Skeletal muscle tissue (tissue), 4 donors: ENCODE results near the gene LKAAEAR1. TPM values are rescaled to one million over a fixed set of nuclear protein-coding genes. Genes with fewer than 3 reads are reported as not detected.
A peak's percentile ranks its signal among the peaks of the same experiment; 100 is the strongest.
"Not testable (repeated sequence)": the region's sequence is repeated elsewhere in the genome, so short reads cannot be mapped to it uniquely, and the experiment has no call there.

Source experiments
- H3K27ac ChIP-seq: one replicate; pipeline ENCODE4 v1.7.0; 2013; ENCODE audit warnings: mild to moderate bottlenecking, low read depth, low read length, inconsistent platforms
- H3K27me3 ChIP-seq, 3 donors: one replicate each; pipeline ENCODE4 v1.7.0; 2013; ENCODE audit warnings: low read length in 3 of 3; ENCODE audit not compliant: control insufficient read depth in 3 of 3, insufficient read depth in 3 of 3
- H3K36me3 ChIP-seq, 3 donors: one replicate each; pipeline ENCODE4 v1.7.0; 2013; ENCODE audit warnings: low read length in 3 of 3; ENCODE audit not compliant: control insufficient read depth in 3 of 3, insufficient read depth in 3 of 3
- H3K4me1 ChIP-seq, 3 donors: one replicate each; pipeline ENCODE4 v1.7.0; 2013; ENCODE audit warnings: low read length in 3 of 3, mild to moderate bottlenecking in 3 of 3; ENCODE audit not compliant: control insufficient read depth in 3 of 3, insufficient read depth in 3 of 3
- H3K4me3 ChIP-seq, 3 donors: one replicate each; pipeline ENCODE4 v1.7.0; 2013; ENCODE audit warnings: low read length in 3 of 3
- H3K9ac ChIP-seq, 3 donors: one replicate each; pipeline ENCODE4 v1.7.0; 2013; ENCODE audit warnings: low read length in 3 of 3, mild to moderate bottlenecking in 3 of 3, moderate library complexity in 2 of 3, low read depth in 1 of 3
- H3K9me3 ChIP-seq, 3 donors: one replicate each; pipeline ENCODE4 v1.7.0; 2013; ENCODE audit warnings: low read length in 3 of 3; ENCODE audit not compliant: control insufficient read depth in 3 of 3
- total RNA-seq: library from RNA; depleted of rRNA; stranded (reverse); fragments of >200 nt; gene quantifications from one replicate; pipeline ENCODE4 v1.2.3, GENCODE V29; 2014
- donor health status: Osteomylitis.

LKAAEAR1 gene
- total RNA-seq, 1 donor from 2014 or later = 1.0 TPM

DNA sequence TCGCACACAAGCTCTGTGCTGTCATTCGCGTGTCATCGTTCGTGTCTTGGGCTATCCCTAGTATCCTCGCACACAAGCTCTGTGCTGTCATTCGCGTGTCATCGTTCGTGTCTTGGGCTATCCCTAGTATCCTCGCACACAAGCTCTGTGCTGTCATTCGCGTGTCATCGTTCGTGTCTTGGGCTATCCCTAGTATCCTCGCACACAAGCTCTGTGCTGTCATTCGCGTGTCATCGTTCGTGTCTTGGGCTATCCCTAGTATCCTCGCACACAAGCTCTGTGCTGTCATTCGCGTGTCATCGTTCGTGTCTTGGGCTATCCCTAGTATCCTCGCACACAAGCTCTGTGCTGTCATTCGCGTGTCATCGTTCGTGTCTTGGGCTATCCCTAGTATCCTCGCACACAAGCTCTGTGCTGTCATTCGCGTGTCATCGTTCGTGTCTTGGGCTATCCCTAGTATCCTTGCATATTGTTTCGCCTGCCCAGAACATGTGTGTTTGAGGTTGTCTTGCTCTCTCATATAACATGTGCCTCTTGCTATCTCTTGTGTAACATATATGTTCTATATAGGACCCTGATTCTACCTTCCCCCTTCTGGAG, 3.1 kb upstream of the LKAAEAR1 start:
- Histone ChIP-seq H3K4me1 (peaks cover 7 to 13% (median 13%) of the 10 kb centered on the region in 3 donors), H3K27me3 (peaks cover 40 to 65% (median 52%) of the 10 kb centered on the region in 3 donors)
- not testable (repeated sequence) for H3K9me3 ChIP-seq, H3K4me3 ChIP-seq, H3K36me3 ChIP-seq, H3K9ac ChIP-seq, H3K27ac ChIP-seq

DNA sequence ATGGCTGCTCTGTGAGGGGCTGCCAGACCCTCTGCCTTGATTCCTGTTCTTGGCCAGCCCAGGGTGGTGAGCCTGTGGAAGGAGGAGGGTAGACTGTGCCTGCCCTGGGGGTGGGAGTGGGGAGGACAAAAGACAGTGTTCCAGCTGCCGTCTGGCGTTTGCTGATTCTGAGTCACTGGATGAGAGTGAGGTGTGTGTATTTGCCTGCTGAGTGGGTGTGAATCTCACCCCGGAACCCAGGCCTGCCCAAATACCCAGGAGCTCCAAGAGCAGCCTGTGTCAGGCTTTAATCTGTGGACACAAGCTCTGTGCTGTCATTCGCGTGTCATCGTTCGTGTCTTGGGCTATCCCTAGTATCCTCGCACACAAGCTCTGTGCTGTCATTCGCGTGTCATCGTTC, 2.6 kb upstream of the LKAAEAR1 start:
- Histone ChIP-seq H3K9me3 (peaks cover 0 to 4% (median 0%) of the 10 kb centered on the region in 3 donors), H3K4me3 (no peak overlapping the region), H3K27ac (no peak overlapping the region), H3K4me1 (peaks cover 7 to 13% (median 13%) of the 10 kb centered on the region in 3 donors), H3K36me3 (no peaks in the 10 kb centered on the region), H3K9ac (no peak overlapping the region), H3K27me3 (peaks cover 41 to 63% (median 52%) of the 10 kb centered on the region in 3 donors)

DNA sequence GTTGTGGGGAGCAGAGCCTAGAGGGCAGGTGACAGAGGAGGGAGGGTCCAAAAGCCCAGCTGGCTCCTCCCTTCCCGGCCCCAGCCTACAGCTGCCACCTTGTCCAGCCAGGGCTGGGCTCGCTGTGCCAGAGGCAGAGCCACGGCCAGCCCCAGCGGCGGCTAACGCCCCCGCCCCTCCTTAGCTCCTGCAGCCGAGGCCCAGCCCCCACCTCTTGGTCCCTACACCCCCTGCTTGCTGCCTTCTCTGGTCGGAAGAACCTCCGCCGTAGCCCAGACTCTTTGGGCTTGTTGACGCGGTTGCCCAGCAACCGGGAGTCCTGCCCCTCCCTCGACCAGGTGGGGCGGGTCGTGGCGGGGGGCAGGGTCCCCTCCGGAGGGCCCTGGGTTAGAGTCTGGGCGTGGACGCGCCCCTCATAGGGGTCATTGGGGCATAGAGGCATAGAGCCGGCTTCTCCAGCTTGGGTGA, 521 bp upstream of the LKAAEAR1 start:
- H3K36me3 ChIP-seq = no peaks in the 10 kb centered on the region
- peaks cover 38 to 56% (median 45%) of the 10 kb centered on the region in 3 donors for H3K27me3 ChIP-seq
- peaks cover 0 to 4% (median 0%) of the 10 kb centered on the region in 3 donors for H3K9me3 ChIP-seq
- H3K27ac ChIP-seq = no peak overlapping the region
- no peak overlapping the region for H3K4me3 ChIP-seq
- no peak overlapping the region for H3K9ac ChIP-seq
- H3K4me1 ChIP-seq = peaks cover 7 to 18% (median 15%) of the 10 kb centered on the region in 3 donors

DNA sequence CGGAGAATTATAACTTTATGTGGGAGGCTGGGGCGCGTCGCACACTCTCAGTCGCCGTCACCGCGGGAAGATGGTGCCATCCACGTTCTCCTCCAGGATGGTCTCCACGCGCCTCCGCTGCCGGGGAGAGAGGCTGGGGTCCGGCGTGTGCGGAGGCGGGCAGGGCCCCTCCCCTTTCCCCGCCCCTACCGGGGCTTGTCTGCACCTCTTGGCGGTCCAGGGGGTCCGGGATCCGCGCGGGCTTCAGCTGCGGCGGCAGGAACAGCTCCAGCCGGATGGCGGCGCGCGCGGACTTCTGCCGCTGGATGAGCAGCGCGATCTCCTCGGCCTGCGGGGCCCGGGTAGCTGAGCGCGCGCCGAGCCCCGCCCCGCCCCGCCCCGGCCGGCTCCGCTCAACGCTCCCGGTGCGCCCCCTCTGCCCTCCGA, 807 bp downstream of the LKAAEAR1 start:
- peak overlapping the region in 2 of 3 donors; percentile 49 to 61 for H3K4me3 ChIP-seq
- H3K9me3 ChIP-seq = peaks cover 0 to 4% (median 0%) of the 10 kb centered on the region in 3 donors
- no peaks in the 10 kb centered on the region for H3K36me3 ChIP-seq
- H3K27me3 ChIP-seq = peaks cover 40 to 51% (median 40%) of the 10 kb centered on the region in 3 donors
- no peak overlapping the region for H3K27ac ChIP-seq
- H3K4me1 ChIP-seq = peaks cover 16 to 26% (median 26%) of the 10 kb centered on the region in 3 donors
- peak overlapping the region in 1 of 3 donors; percentile 45 for H3K9ac ChIP-seq

DNA sequence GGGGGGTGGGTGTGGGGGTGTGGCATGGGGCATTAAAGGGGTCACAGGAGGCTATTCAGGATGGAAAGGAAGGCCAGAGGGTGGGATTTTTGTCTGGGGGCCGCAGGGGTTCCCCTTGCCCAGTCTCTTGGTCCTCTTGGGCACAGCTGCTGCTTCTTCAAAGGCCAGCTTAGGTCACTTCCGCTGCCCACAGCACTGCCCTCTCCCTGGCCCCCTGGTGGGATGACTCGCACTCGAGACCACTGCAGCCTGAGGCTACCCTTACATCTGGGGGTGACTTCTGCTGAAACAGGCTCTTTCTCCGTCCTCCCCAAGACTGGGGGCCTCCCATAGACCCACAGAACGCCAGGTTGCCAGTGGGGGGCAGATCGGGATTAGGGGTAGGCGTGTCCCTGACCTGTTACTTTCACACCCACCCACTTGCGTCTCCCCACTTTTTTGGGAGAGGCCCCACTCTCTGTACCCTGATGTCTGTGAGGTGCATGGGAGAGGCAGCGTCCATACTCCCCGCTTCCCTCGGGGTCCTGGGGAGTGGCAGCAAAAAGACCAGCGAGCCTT, 1.3 kb downstream of the LKAAEAR1 start:
- peak overlapping the region in 2 of 3 donors; percentile 49 for H3K4me3 ChIP-seq
- peaks cover 35 to 46% (median 40%) of the 10 kb centered on the region in 3 donors for H3K27me3 ChIP-seq
- H3K36me3 ChIP-seq = no peaks in the 10 kb centered on the region
- H3K9me3 ChIP-seq = peaks cover 0 to 4% (median 0%) of the 10 kb centered on the region in 3 donors
- no peak overlapping the region for H3K9ac ChIP-seq
- peaks cover 18 to 31% (median 30%) of the 10 kb centered on the region in 3 donors for H3K4me1 ChIP-seq
- H3K27ac ChIP-seq = no peak overlapping the region

DNA sequence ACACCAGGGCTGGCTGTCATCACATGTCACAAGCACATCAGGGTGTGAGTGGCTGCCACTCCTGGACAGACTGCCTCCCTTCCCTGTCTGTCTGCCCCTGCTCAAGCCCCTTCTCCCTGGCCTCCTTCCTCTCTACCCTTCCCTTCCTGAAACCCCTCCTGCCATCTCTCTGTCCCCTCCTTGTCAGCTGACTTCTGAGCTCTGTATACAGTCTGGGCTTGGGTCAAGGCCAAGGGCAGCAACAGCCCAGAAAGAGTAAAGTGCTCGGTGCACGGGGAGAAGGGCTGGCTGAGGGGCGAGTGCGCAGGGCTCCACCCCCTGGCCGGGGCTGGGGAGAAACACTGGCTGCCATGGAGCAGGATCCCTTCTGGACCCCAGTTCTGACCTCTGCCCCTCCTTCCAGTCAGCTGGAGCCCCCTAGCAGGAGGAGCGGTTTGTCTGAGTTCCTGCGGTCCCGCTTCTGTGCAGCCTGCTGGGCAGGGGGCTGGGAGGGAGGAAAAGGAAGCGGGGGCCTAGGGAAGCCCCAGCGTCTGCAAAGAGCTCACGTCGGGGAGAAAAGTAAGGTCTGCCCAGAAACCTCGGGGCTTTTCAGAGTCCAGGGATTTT, 2.0 kb downstream of the LKAAEAR1 start:
- Histone ChIP-seq H3K4me1 (peaks cover 18 to 36% (median 32%) of the 10 kb centered on the region in 3 donors), H3K9ac (no peak overlapping the region), H3K36me3 (no peaks in the 10 kb centered on the region), H3K27ac (no peak overlapping the region), H3K4me3 (no peak overlapping the region), H3K9me3 (no peaks in the 10 kb centered on the region), H3K27me3 (peaks cover 31 to 42% (median 36%) of the 10 kb centered on the region in 3 donors)

DNA sequence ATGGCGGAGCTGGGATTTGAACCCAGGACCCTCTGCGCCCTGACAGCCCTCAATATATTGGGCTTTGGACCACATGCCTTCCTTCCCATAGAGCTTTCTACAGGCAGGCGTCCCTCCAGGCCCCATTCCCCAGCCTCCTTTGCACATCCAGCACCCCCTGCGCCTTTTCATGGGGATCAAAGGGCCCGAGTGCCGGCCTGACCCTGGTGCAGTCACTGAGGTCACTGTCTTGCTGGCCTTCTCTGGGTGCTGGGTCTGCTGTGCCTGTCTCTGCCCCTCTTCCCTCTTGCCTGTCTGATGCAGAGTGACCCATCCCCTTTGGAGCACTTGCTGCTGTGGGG, 2.6 kb downstream of the LKAAEAR1 start:
- H3K4me1 ChIP-seq = peaks cover 18 to 36% (median 32%) of the 10 kb centered on the region in 3 donors

DNA sequence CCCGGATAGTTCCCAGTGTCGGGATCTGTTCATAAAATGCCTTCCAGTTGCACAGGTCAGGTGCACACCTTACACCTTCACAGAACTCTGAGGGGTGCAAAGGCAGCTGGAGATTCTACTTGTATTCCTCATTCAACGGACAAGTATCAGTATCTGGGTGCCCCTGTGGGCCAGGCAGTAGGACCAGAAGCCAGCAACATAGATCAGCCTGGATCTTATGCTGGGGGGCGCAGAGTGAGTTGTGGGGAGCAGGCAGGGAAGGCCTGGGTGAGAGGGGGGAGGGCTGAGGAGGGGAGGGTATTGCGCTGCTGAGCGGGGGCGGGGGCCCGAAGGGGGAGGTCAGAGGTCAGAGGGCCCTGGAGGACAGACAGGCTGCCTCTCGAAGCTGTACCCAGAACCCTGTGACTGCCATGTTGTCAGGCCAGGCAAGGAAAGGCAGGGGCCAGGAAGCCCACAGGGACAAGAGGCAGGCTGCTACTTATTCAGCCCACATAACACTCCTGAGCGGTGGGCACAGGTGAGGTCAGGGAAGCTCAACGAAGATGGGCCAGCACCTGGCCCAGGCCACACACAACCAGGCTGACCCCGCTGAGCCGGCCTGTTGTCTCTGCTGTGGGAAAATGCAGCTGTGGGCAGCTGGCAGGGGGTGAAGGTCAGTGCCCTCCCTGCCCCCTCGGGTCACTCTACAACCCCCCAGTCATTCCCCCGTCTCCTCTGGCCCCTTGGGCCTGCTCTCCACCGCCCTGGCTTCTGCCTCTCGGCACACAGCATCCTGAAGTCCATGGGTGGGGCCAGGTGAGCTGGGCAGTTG, 3.2 kb downstream of the LKAAEAR1 start:
- peaks cover 28 to 36% (median 35%) of the 10 kb centered on the region in 3 donors for H3K27me3 ChIP-seq
- no peak overlapping the region for H3K9ac ChIP-seq
- H3K27ac ChIP-seq = no peak overlapping the region
- H3K4me3 ChIP-seq = no peak overlapping the region
- no peaks in the 10 kb centered on the region for H3K9me3 ChIP-seq
- H3K4me1 ChIP-seq = peaks cover 18 to 36% (median 32%) of the 10 kb centered on the region in 3 donors
- no peaks in the 10 kb centered on the region for H3K36me3 ChIP-seq

More for the DNA sequence above, 2.6 kb downstream of the LKAAEAR1 start:
- Histone ChIP-seq H3K9me3 (no peaks in the 10 kb centered on the region), H3K36me3 (no peaks in the 10 kb centered on the region), H3K27ac (no peak overlapping the region), H3K9ac (no peak overlapping the region), H3K4me3 (no peak overlapping the region), H3K27me3 (peaks cover 31 to 39% (median 36%) of the 10 kb centered on the region in 3 donors)

DNA sequence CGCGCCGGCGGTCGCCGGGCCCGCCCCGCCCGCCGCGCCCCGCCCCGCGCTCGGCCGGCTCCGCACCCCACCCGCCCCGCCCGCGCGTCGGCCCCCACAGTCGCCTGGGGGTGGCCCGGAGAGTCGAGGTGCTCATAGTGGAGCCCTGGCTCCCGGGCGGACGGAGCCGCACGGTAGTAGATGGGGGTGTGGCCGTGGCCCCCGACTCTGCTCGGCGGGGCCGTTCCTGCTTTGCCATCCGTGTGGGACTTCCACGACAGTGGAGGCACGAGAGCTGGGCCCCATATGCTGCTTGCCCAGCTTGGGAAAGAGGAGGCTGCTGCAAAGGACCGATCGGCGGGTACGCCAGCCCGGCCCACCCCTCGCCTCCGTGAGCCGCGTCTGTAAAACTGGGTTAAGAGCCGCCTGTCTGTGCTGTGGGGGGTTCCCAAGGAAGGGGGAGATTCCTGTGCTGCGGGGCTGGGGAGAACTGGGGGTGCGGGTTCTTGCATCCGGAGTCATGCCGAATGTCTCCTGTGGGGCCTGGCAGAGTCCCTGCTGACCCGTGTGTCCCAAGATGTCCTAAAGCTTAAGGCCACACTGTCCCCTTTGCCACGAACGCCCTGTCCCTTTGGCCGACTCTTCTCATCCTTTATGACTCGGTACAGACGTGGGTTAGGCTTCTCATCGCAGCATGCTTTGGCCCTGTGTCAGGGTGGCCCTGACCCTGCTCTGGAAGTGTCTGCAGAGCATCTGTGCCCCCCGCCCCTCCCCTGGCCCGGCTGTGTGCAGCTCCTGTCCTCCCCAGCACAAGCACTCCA, 4.0 kb downstream of the LKAAEAR1 start, which contains the start of gene OPRL1:
OPRL1 (plus strand) TSS at position 70 of the 800 bp plus-strand sequence. CDS start 12,639 bp downstream, outside the sequence.
- H3K27me3 ChIP-seq = peaks cover 22 to 30% (median 28%) of the 10 kb centered on the region in 3 donors
- peak within 1 kb of the TSS; percentile 61 to 76 (median 71) for H3K9ac ChIP-seq
- no peaks in the 10 kb centered on the region for H3K9me3 ChIP-seq
- no peaks in the 10 kb centered on the region for H3K36me3 ChIP-seq
- peak within 1 kb of the TSS; percentile 30 for H3K27ac ChIP-seq
- H3K4me1 ChIP-seq = peaks cover 18 to 36% (median 32%) of the 10 kb centered on the region in 3 donors
- peak within 1 kb of the TSS; percentile 61 to 71 (median 65) for H3K4me3 ChIP-seq
